ENCODE measurements around the gene OBP2B. TPM values are rescaled to one million over a fixed set of nuclear protein-coding genes. Genes with fewer than 3 reads are reported as not detected.

Gene OBP2B
- total and polyA plus RNA-seq, 2 donors (not counting 1 experiment from before 2014, with no cell fraction given) = not detected

DNA sequence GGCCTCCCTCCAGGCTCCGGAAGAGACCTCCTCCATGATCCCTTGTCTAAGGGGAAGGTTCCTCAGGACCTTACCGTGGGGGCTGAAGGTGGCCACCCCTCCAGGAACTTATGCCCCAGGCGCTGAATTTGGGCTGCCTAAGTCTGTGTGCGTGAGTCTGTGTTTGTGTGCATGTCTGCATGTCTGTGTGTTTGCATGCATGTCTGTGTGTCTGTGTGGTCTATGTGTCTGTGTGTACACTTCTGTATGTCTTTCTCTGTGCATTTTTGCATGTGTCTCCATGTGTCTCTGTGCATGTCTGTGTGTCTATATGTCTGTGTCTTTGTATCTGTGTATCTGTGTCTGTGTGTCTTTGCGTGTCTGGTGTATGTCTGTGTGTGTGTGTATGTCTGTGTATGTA lies 45.4 kb upstream of the OBP2B start:
- Histone ChIP-seq H3K4me1 (ENCODE audit: control insufficient read depth, extremely low read depth, insufficient read depth, low read length) (no peaks in the 10 kb centered on the region), H3K27ac (ENCODE audit: insufficient read depth, low read length) (no peak overlapping the region), H3K36me3 (ENCODE audit: control insufficient read depth, insufficient read depth, low read length) (no peaks in the 10 kb centered on the region), H4K20me1 (ENCODE audit: control insufficient read depth, extremely low read depth, insufficient read depth, low read length) (no peaks in the 10 kb centered on the region), H3K9me3 (ENCODE audit: control insufficient read depth, insufficient read depth, low read depth, low read length) (no peaks in the 10 kb centered on the region), H3K9ac (ENCODE audit: insufficient read depth, low read length) (no peak overlapping the region), H3K27me3 (ENCODE audit: control insufficient read depth, insufficient read depth, low read length) (no peaks in the 10 kb centered on the region), H3K4me3 (replicated peaks in 1 of 4; ENCODE audit: control extremely low read depth in 1 of 4, insufficient read depth in 1 of 4, low read depth in 3 of 4, low read length in 4 of 4) (no peak overlapping the region), H2AFZ (ENCODE audit: low read length) (no peak overlapping the region), H3K4me2 (ENCODE audit: extremely low read depth, insufficient read depth, low read length) (no peak overlapping the region), H3K79me2 (ENCODE audit: control insufficient read depth, insufficient read depth, low read length) (no peaks in the 10 kb centered on the region)
- DNase-seq (ENCODE audit: low read depth in 2 of 2) = no peak
- TF ChIP-seq EZH2 (IDR thresholded peaks at IDR 0.05; ENCODE audit: low read length, missing control alignments) = no peak
- TF ChIP-seq, protein P1, sequence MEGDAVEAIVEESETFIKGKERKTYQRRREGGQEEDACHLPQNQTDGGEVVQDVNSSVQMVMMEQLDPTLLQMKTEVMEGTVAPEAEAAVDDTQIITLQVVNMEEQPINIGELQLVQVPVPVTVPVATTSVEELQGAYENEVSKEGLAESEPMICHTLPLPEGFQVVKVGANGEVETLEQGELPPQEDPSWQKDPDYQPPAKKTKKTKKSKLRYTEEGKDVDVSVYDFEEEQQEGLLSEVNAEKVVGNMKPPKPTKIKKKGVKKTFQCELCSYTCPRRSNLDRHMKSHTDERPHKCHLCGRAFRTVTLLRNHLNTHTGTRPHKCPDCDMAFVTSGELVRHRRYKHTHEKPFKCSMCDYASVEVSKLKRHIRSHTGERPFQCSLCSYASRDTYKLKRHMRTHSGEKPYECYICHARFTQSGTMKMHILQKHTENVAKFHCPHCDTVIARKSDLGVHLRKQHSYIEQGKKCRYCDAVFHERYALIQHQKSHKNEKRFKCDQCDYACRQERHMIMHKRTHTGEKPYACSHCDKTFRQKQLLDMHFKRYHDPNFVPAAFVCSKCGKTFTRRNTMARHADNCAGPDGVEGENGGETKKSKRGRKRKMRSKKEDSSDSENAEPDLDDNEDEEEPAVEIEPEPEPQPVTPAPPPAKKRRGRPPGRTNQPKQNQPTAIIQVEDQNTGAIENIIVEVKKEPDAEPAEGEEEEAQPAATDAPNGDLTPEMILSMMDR (conservative IDR thresholded peaks at IDR 0.05 in 1 of 2, IDR thresholded peaks at IDR 0.05 in 1 of 2; ENCODE audit: low read depth in 1 of 2, low read length in 2 of 2) = no peak

DNA sequence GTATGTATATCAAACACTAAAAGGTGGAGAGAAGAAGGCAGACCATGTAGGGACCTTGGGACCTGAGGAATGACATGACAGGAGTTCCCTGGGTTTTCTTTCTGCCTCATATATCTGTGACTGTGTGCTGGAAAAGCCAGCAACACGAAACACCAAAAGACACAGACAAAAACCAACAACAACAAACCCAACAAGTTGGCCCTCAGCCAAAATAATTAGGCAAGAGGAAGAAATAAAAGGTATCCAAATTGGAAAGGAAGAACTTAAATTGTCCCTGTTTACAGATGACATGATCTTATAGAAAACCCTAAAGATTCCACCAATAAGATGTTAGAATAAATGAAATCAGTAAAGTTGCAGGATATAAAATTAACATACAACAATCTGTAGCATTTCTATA lies 44.2 kb upstream of the OBP2B start:
- Histone ChIP-seq H3K27me3 (ENCODE audit: control insufficient read depth, insufficient read depth, low read length) (no peaks in the 10 kb centered on the region), H3K27ac (ENCODE audit: insufficient read depth, low read length) (no peak overlapping the region), H3K36me3 (ENCODE audit: control insufficient read depth, insufficient read depth, low read length) (no peaks in the 10 kb centered on the region), H3K9ac (ENCODE audit: insufficient read depth, low read length) (no peak overlapping the region), H3K79me2 (ENCODE audit: control insufficient read depth, insufficient read depth, low read length) (no peaks in the 10 kb centered on the region), H3K4me2 (ENCODE audit: extremely low read depth, insufficient read depth, low read length) (no peak overlapping the region), H3K4me3 (replicated peaks in 1 of 4; ENCODE audit: control extremely low read depth in 1 of 4, insufficient read depth in 1 of 4, low read depth in 3 of 4, low read length in 4 of 4) (no peak overlapping the region), H4K20me1 (ENCODE audit: control insufficient read depth, extremely low read depth, insufficient read depth, low read length) (no peaks in the 10 kb centered on the region), H3K9me3 (ENCODE audit: control insufficient read depth, insufficient read depth, low read depth, low read length) (no peaks in the 10 kb centered on the region), H2AFZ (ENCODE audit: low read length) (no peak overlapping the region), H3K4me1 (ENCODE audit: control insufficient read depth, extremely low read depth, insufficient read depth, low read length) (no peaks in the 10 kb centered on the region)
- TF ChIP-seq, protein P1 (conservative IDR thresholded peaks at IDR 0.05 in 1 of 2, IDR thresholded peaks at IDR 0.05 in 1 of 2; ENCODE audit: low read depth in 1 of 2, low read length in 2 of 2) = no peak
- no peak for TF ChIP-seq EZH2 (IDR thresholded peaks at IDR 0.05; ENCODE audit: low read length, missing control alignments)
- DNase-seq (ENCODE audit: low read depth in 2 of 2) = no peak

DNA sequence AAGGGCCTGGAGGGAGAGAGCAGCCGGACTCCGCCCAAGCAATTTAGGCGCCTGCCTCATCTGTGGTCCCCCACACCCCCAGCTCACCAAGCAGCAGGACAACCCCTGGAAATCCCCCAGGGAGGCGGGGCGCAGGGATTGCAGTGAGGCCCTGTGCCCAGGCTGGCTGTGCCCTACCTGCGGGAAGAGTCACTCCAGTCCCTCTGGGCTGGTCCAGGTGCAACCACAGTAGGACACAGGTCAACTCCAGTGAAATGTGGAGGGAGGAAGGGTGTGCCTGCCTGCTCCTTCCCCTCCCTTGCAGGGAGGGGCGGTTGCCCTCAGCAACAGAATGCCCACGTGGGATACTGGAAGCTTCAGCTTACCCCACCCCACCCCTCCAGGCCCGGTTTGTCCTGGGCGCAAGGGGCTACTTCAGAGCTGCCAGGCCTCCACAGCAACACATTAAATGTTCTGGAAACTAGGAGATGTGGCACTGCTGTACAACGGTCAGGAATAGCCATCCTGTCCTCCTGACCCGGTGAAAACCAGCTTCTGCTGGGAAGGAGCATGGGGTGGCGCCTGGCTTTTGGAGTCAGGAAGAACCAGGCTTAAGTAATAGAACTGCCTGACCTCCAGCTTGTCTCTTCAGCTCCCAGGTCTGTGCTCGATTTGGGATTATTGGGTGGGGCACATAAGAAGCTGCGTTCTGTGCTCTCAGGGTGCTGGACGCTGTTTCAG lies 43.4 kb upstream of the OBP2B start:
- TF ChIP-seq, protein P1 (conservative IDR thresholded peaks at IDR 0.05 in 1 of 2, IDR thresholded peaks at IDR 0.05 in 1 of 2; ENCODE audit: low read depth in 1 of 2, low read length in 2 of 2) = no peak
- TF ChIP-seq EZH2 (IDR thresholded peaks at IDR 0.05; ENCODE audit: low read length, missing control alignments) = no peak
- Histone ChIP-seq H2AFZ (ENCODE audit: low read length) (no peak overlapping the region), H3K9me3 (ENCODE audit: control insufficient read depth, insufficient read depth, low read depth, low read length) (no peaks in the 10 kb centered on the region), H3K27me3 (ENCODE audit: control insufficient read depth, insufficient read depth, low read length) (no peaks in the 10 kb centered on the region), H3K4me3 (replicated peaks in 1 of 4; ENCODE audit: control extremely low read depth in 1 of 4, insufficient read depth in 1 of 4, low read depth in 3 of 4, low read length in 4 of 4) (no peak overlapping the region), H3K27ac (ENCODE audit: insufficient read depth, low read length) (no peak overlapping the region), H3K9ac (ENCODE audit: insufficient read depth, low read length) (no peak overlapping the region), H3K4me1 (ENCODE audit: control insufficient read depth, extremely low read depth, insufficient read depth, low read length) (no peaks in the 10 kb centered on the region), H4K20me1 (ENCODE audit: control insufficient read depth, extremely low read depth, insufficient read depth, low read length) (no peaks in the 10 kb centered on the region), H3K4me2 (ENCODE audit: extremely low read depth, insufficient read depth, low read length) (no peak overlapping the region), H3K79me2 (ENCODE audit: control insufficient read depth, insufficient read depth, low read length) (no peaks in the 10 kb centered on the region), H3K36me3 (ENCODE audit: control insufficient read depth, insufficient read depth, low read length) (no peaks in the 10 kb centered on the region)
- no peak for DNase-seq (ENCODE audit: low read depth in 2 of 2)
